ENCODE data around the gene KIAA1191.
"Not testable (repeated sequence)": the region's sequence is repeated elsewhere in the genome, so short reads cannot be mapped to it uniquely, and the experiment has no call there.

Gene KIAA1191

DNA sequence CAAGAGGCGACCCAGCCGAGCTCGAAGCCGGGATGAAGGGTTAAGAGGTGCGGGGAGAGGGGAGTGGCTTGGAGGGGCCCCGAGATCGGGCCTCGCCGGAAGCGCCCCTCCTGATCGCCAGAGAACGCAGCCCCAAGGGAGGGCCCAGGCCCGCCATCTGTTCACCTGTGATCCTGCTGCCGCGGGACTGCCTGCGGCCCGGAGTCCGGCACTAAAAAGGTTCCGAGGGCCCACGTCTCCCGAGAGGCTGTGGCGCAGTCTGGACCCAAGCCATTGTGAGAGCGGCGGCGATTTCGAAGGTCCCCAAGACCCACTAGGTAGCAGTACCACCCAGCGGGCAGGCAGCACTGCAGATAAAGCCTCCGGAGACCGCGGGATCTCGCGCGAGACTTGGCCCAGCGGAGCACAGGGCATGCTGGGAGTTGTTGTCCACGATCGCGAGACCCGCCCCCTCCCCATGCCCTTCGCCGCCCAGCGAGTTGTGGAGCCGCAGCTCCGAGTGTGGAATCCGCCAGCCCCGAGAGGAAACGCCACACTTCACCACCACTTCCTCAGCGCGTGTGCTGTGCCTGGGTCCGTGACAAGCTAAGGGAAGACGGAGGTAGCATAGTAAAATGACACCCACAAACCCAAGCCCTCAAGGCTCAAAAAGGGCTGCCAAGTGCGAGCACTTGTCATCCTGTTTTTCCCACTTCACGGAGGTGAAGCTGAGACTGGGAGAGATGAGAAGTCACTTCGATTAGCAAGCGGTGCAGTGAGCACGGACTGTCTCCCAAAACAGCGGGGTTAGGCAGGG is at the start of gene KIAA1191:
KIAA1191 (minus strand) TSS at position 328 of the 796 bp plus-strand sequence. CDS start 2,256 bp downstream, outside the sequence.
- peak; percentile 89 for DNase-seq (ENCODE audit: low spot score)

DNA sequence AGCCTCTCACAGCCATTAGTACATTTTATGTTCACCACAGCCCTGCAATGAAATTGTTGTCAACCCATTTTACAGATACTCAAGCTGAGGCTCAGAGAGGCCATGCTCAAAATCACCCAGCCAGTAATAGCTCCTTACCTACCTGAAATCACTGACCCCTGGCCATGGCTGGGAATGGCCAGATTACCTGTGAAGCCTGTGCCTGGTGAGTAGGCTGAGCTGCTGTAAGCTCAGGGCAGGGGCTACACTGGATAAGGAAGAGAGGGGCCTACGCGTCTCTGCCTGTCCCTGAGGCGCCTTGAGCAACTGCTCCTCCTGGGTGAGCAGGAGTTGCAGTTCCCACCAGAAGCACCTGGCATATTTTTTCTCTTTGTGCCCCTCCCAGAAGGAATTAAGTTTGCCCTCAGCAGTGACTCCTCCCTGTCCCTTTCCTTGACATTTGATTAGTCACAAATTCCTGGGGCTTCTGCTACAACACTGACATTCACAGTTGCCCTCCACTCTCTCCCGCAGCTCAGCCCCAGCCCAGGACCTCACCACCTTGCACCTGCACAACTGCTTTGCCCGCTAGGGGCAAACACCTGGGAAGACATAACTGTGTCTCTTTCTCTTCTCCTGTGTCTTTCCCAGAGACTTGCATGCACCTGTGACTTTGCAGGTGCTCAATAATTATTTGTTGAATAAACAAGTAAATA is 49.1 kb upstream of the KIAA1191 start:
- DNase-seq (ENCODE audit: low spot score) = no peak

- DNase-seq (ENCODE audit: low spot score) = no peak
Observed at GRCh38 chr5:176409765-176410164, 48.2 kb upstream of the KIAA1191 start.

GRCh38 chr5:176408590-176408989 is 47.0 kb upstream of the KIAA1191 start:
- no peak for DNase-seq (ENCODE audit: low spot score)

- not testable (repeated sequence) for DNase-seq (ENCODE audit: low spot score)
Observed at GRCh38 chr5:176408252-176408573, 46.6 kb upstream of the KIAA1191 start.

DNA sequence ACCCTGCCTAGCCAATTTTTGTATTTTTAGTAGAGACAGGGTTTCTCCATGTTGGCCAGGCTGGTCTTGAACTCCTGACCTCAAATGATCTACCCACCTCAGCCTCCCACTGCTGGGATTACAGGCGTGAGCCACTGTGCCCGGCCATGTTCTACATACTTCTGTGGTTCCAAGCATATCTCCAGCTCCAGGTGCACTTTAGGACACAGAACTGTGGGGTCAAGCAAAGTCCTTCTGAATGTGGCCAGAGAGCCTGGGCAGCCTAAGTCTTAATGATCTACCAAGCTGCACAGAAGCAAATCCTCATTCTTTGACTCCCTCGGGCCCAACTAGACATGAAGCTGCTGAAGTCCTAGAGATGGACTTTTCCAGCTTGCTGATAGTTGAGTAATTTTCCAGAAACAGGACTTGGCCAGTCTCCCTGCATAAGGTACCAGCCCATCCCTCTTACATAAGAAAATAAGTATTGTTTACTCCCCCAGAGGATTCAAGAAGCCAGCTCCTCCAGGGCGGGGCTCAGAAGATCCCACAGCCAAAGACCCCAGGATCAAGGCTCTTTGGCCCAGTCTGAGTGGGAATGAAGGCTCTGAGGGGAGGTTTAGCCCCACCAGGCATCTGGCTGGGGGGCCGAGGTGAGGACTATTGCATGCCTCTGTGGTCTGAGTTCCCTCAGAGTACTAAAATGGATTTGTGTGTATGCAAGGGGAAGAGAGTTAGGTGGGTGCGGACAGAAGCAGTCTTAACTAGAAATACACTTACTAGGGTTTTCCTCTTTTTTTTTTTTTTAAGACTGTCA is 46.1 kb upstream of the KIAA1191 start:
- no peak for DNase-seq (ENCODE audit: low spot score)

GRCh38 chr5:176406436-176407052 is 45.0 kb upstream of the KIAA1191 start:
- DNase-seq (ENCODE audit: low spot score) = no peak

DNA sequence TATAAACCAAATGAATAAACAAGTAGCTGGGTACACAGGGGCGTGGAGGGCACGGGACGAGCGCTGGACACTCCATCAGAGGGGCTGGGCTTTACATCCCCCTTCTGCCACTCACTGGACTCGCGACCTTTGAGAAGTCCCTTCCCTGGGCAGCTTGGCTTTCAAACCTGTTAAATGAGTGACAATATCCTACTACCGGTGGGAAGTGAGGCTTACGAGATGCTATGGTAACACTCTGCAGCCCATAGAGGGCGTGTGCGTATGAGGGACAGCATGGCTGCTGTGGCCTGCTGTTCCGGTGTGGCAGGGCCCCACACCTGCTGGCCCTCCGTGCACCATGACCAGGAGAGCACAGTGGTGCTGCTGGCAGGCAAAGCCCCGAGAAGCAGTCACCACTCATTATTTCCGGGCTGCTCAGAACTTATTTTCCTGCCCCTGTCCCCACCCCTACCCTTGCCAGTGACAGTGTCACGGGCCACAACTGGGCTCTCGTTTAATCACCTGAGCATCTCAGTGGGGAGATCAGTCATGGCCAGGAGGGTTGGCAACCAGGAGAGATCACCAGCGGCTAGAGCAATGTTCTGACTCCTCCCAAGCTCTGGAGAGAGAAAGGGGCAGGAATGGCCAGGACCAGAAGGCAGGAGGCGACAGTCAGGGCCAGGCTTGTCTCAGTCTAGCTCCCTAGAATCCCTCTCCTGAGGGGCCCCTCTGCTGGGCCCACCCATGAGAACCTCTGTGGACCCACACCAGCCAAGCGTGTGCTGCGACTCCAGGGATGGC is 44.3 kb upstream of the KIAA1191 start:
- DNase-seq (ENCODE audit: low spot score) = no peak

- DNase-seq (ENCODE audit: low spot score) = no peak
Observed at GRCh38 chr5:176401281-176402205, 40.0 kb upstream of the KIAA1191 start.

- DNase-seq (ENCODE audit: low spot score) = no peak
Observed at GRCh38 chr5:176400382-176401156, 39.0 kb upstream of the KIAA1191 start.

DNA sequence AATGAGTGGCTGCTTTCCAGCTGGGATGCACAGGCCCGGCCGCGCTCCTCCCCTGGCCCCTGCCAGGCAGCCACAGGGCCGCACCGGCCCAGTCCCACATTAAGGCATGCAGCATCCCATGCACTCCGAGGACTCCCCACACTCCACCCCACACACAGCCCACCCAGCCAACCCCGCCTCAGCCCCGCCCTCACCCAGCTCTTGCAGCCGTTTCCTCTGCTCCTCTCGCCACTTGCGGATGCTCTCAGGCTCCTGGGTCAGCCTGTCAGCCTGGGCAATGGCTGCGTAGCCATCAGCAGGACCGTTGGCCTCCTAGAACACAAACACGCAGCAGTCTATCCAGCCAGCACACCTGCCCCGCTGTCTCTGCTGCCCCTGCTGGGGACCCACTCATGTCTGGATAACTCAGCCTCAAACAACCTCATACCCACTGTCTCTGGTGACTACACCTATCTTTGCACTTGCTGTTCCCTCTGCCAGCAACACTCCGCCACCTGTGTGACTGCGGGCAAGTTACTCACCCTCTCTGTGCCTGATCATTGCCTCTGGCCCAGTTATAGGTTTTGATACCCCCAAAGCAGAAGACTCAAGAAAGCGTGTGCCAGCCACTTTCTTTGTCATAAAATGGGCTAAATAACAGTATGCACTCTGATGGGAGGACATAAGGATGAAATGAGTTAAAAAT is 36.3 kb upstream of the KIAA1191 start:
- DNase-seq (ENCODE audit: low spot score) = no peak

DNA sequence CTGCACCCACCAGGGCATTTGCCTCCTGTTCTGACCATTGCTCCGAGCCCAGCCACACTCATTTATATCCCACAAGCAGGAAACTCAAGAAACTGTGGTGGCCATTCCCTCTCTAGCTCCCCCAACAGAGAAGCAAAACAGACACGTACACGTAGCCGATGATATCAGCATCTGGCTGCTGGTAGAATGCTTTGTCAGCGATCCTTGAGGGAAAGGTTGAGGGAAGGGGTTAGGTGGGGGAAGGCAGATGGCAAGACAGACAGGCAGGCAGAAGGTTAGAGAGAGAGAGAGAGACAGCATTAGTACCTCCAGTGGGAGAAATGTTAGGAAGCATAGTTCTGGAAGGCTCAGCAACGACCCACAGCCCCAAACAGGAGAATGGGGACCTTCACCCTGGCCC is 34.8 kb upstream of the KIAA1191 start:
- no peak for DNase-seq (ENCODE audit: low spot score)

GRCh38 chr5:176394881-176395675 is 33.5 kb upstream of the KIAA1191 start:
- DNase-seq (ENCODE audit: low spot score) = no peak

DNA sequence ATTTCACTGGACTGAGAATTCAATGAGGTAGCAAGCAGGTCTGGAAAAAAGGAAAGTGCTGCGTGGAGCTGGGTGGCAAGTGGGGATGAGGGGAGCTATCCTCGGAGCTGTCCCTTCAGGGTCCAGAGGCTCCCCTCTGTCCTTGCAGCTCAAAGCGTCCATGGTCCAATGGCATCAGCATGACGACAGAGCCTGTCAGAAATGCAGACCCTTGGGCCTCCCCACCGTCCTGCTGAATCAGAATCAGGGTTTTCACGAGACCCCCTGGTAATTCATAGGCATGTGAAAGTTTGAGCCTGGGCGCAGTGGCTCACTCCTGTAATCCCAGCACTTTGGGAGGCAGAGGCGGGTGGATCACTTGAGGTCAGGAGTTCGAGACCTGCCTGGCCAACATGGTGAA is 32.5 kb upstream of the KIAA1191 start:
- no peak for DNase-seq (ENCODE audit: low spot score)

GRCh38 chr5:176392526-176392925 is 31.0 kb upstream of the KIAA1191 start:
- DNase-seq (ENCODE audit: low spot score) = no peak

- DNase-seq (ENCODE audit: low spot score) = no peak
Observed at GRCh38 chr5:176391999-176392398, 30.4 kb upstream of the KIAA1191 start.

- no peak for DNase-seq (ENCODE audit: low spot score)
Observed at GRCh38 chr5:176391479-176391878, 29.9 kb upstream of the KIAA1191 start.
